Gastroesophageal sphincter (tissue), 4 donors: ENCODE results near the gene GPR84. TPM values are rescaled to one million over a fixed set of nuclear protein-coding genes. Genes with fewer than 3 reads are reported as not detected.

Source experiments
- ATAC-seq: fragments of 150-250 bp; one replicate; pipeline ENCODE4 v1.9.1; 2016; ENCODE audit warnings: mild to moderate bottlenecking, moderate library complexity
- H3K27ac ChIP-seq, 4 donors: fragments of 200-600 bp; sonication (generic) in 3 of 4; 1 replicate in 3 of 4; 2 replicates in 1 of 4; pipeline ENCODE4 v1.5.1; 2016 to 2019
- H3K27me3 ChIP-seq: fragments of 200-600 bp; sonication (generic); one replicate; pipeline ENCODE4 v1.5.1; 2019
- H3K36me3 ChIP-seq, 2 donors: fragments of 200-600 bp; sonication (generic); one replicate each; pipeline ENCODE4 v1.5.1; 2019; ENCODE audit warnings: control low read depth in 1 of 2
- H3K4me1 ChIP-seq, 3 donors: fragments of 200-600 bp; sonication (generic); 1 replicate in 2 of 3; 2 replicates in 1 of 3; pipeline ENCODE4 v1.5.1; 2016 to 2019; ENCODE audit warnings: control low read depth in 2 of 3
- H3K4me3 ChIP-seq, 2 donors: fragments of 200-600 bp; sonication (generic); one replicate each; pipeline ENCODE4 v1.5.1; 2019; ENCODE audit warnings: mild to moderate bottlenecking in 1 of 2, moderate library complexity in 1 of 2
- H3K9me3 ChIP-seq, 3 donors: fragments of 200-600 bp; sonication (generic); one replicate each; pipeline ENCODE4 v1.5.1; 2017 to 2019; ENCODE audit warnings: control low read depth in 2 of 3
- EP300 ChIP-seq: sonication (generic); formaldehyde crosslinking; IDR thresholded peaks from one replicate; pipeline ENCODE4 v1.6.1; 2017; ENCODE audit warnings: antibody characterized with exemption, mild to moderate bottlenecking
- POLR2A ChIP-seq, 2 donors: fragments of 450-650 bp; IDR thresholded peaks; one replicate each; pipeline ENCODE4 v1.6.1; 2017; ENCODE audit warnings: antibody characterized with exemption in 2 of 2, mild to moderate bottlenecking in 2 of 2, moderate library complexity in 1 of 2
- POLR2AphosphoS5 ChIP-seq: sonication (generic); formaldehyde crosslinking; IDR thresholded peaks from one replicate; pipeline ENCODE4 v1.6.1; 2017; ENCODE audit warnings: antibody characterized with exemption
- WGBS, 2 donors: methylation state at CpG; one replicate each; pipeline ENCODE4 v1.1.5; 2018; ENCODE audit warnings: low coverage in 1 of 2; 5-methylcytosine and 5-hydroxymethylcytosine counted together
- total RNA-seq, 4 donors: library from RNA; depleted of rRNA; stranded (reverse); fragments of >200 nt; gene quantifications; one replicate each; pipeline ENCODE4 v1.1.0, GENCODE V29; 2016
- TF ChIP-seq, protein P1 (sequence below), 4 experiments: fragments of 200-600 bp in 2 of 4; fragments of 450-650 bp in 2 of 4; sonication (generic) in 1 of 4; IDR thresholded peaks; one replicate each; pipeline ENCODE4 v1.5.1; 2017 to 2019; ENCODE audit warnings: antibody characterized with exemption in 4 of 4, mild to moderate bottlenecking in 2 of 4, moderate library complexity in 2 of 4

The GPR84 gene
- total RNA-seq, 4 donors from 2014 or later = 0.54 TPM; not detected in 3

DNA sequence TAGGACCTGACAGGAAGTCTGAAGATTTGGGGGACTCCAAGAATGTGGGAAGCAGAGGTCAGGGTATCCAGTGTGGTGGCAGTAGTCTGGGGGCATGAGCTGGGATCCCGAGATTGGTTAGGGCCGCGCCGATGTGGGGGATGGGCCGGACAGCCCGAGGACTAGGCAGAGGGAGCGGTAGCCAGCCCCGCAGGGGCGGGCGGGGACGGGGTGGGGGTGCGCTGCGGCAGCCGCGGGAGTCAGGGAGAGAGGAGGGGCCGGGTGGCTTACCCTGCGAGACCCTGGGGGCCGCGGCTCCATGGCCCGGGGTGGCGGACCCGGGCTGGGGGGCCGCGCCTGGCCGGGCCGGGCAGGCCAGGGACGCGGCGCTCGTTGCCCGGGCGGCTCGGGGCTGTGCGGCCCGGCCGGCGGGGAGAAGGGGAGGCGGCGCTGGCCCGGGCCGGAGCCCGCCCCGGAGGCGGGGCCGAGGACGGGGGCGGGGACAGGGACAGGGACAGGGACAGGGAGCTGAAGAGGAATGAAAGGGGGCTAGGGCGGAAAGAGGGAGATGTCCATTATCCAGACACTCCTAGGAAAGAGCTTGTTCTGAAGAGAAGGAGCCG is 14.6 kb upstream of the GPR84 start:
- Histone ChIP-seq H3K4me1 (peaks cover 0 to 49% (median 26%) of the 10 kb centered on the region in 3 donors), H3K36me3 (no peaks in the 10 kb centered on the region), H3K4me3 (peak overlapping the region; percentile 50 to 61), H3K27me3 (no peaks in the 10 kb centered on the region), H3K27ac (peak overlapping the region; percentile 19 to 84 (median 83)), H3K9me3 (no peaks in the 10 kb centered on the region)
- 2 to 4% methylated on average over 7 to 29 of the region's 49 CpGs for whole genome bisulfite sequencing, 2 donors
- TF ChIP-seq, protein P1, sequence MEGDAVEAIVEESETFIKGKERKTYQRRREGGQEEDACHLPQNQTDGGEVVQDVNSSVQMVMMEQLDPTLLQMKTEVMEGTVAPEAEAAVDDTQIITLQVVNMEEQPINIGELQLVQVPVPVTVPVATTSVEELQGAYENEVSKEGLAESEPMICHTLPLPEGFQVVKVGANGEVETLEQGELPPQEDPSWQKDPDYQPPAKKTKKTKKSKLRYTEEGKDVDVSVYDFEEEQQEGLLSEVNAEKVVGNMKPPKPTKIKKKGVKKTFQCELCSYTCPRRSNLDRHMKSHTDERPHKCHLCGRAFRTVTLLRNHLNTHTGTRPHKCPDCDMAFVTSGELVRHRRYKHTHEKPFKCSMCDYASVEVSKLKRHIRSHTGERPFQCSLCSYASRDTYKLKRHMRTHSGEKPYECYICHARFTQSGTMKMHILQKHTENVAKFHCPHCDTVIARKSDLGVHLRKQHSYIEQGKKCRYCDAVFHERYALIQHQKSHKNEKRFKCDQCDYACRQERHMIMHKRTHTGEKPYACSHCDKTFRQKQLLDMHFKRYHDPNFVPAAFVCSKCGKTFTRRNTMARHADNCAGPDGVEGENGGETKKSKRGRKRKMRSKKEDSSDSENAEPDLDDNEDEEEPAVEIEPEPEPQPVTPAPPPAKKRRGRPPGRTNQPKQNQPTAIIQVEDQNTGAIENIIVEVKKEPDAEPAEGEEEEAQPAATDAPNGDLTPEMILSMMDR (IDR thresholded peaks at IDR 0.05) = no peak
- TF ChIP-seq POLR2A (IDR thresholded peaks at IDR 0.05) = peak in 1 of 2 donors; percentile 21
- ATAC-seq = peak; percentile 86

DNA sequence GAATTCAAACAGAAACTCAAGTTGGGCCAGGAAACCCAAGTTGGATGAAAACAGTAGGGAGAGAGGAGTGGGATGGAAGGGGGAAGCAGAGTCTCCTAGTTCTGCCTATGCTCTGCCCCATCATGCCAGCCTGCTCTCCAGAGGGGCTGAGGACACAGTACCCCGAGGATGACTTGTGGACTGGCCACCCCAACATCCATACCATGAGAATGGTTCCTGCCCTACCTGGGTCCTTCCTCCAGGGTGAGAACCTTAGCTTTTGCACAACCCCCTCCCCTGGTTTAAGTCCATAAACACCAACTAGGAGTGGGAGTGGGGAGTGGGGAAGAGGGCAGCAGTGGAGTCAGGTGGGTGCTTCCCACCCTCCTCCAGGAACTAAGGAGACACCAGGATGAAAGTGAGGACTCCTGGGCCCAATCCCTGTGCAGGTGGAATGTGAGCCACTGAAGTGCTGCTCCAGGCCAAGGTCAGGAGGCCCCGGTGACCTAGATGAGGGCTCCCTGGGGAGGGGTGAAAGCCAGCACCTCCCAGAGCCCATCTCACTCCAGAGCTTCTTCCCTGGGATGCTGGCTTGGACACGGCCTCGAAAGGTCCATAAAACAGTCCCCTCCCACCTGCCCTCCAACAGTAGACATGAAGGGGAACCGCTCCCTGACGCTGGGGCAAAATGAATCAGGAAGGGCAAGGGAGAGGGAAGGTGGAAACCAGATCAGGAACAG is 13.7 kb upstream of the GPR84 start:
- TF ChIP-seq, protein P1 (IDR thresholded peaks at IDR 0.05) = no peak
- no peak for TF ChIP-seq EP300
- TF ChIP-seq POLR2A (IDR thresholded peaks at IDR 0.05) = no peak
- no peak for TF ChIP-seq POLR2AphosphoS5
- ATAC-seq = no peak
- H3K4me3 ChIP-seq = peak overlapping the region in 1 of 2 donors; percentile 61
- no peaks in the 10 kb centered on the region for H3K27me3 ChIP-seq
- no peaks in the 10 kb centered on the region for H3K9me3 ChIP-seq
- WGBS, 2 donors = 40 to 76% methylated on average over 1 to 3 of the region's 6 CpGs
- peak overlapping the region in 3 of 4 donors; percentile 82 to 84 (median 84) for H3K27ac ChIP-seq
- H3K4me1 ChIP-seq = peaks cover 0 to 54% (median 27%) of the 10 kb centered on the region in 3 donors
- no peaks in the 10 kb centered on the region for H3K36me3 ChIP-seq

DNA sequence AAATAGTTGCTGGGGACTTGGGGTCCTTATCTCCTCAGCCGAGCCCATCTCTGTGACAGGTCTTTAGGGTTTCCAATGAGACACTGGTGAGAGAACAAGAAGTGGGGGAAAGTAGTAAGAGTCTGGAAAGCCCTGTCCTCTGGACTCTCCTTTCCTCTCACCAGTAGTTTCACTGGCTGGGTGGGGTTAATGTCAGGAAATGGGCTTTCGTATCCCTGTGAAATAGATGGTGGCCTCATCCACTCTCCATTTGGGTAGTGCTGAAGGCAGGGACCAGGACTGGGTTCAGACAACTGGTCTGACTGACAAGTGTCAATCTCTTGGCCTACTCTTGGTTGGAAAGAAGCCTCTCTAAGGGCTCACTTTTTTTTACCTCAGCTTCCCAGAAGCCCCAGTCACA is 12.7 kb upstream of the GPR84 start:
- Histone ChIP-seq H3K27ac (peak overlapping the region in 3 of 4 donors; percentile 62 to 84 (median 84)), H3K4me3 (no peak overlapping the region), H3K27me3 (no peaks in the 10 kb centered on the region), H3K36me3 (no peaks in the 10 kb centered on the region), H3K9me3 (no peaks in the 10 kb centered on the region), H3K4me1 (peaks cover 0 to 61% (median 36%) of the 10 kb centered on the region in 3 donors)
- ATAC-seq = no peak
- TF ChIP-seq, protein P1 (IDR thresholded peaks at IDR 0.05) = no peak
- no peak for TF ChIP-seq POLR2A (IDR thresholded peaks at IDR 0.05)
- TF ChIP-seq EP300 = no peak
- TF ChIP-seq POLR2AphosphoS5 = no peak
- WGBS, 2 donors = 54% methylated on average over 1 of the region's 2 CpGs; no CpG with 5 or more reads in 1 of the 2 donors

DNA sequence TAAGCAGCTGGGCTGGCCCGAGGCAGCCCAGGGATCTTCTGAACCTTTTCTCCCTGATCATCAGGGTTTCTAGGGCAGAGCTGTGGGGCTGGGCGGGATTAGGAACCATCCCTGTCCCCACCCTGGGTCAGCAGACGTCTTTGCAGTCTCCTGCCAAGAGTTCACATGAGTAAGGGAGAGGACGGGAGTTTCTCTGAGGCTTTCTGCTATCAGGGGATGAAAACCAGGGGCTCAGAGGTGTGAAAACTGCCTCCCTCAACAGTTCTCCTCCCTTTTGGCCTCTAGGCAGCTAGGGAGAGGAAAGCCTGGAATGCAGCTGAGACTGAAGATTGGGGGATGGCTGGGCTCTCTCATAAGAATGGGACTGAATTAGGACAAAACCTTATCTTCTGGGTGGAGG is 12.3 kb upstream of the GPR84 start:
- Histone ChIP-seq H3K27ac (peak overlapping the region in 3 of 4 donors; percentile 62 to 84 (median 84)), H3K36me3 (no peaks in the 10 kb centered on the region), H3K9me3 (no peaks in the 10 kb centered on the region), H3K4me3 (no peak overlapping the region), H3K4me1 (peaks cover 0 to 65% (median 40%) of the 10 kb centered on the region in 3 donors), H3K27me3 (no peaks in the 10 kb centered on the region)
- 83% methylated on average over 1 of the region's 4 CpGs; no CpG with 5 or more reads in 1 of the 2 donors for WGBS, 2 donors
- peak; percentile 30 for ATAC-seq
- no peak for TF ChIP-seq POLR2A (IDR thresholded peaks at IDR 0.05)
- TF ChIP-seq POLR2AphosphoS5 = no peak
- TF ChIP-seq, protein P1 (IDR thresholded peaks at IDR 0.05) = no peak
- no peak for TF ChIP-seq EP300

DNA sequence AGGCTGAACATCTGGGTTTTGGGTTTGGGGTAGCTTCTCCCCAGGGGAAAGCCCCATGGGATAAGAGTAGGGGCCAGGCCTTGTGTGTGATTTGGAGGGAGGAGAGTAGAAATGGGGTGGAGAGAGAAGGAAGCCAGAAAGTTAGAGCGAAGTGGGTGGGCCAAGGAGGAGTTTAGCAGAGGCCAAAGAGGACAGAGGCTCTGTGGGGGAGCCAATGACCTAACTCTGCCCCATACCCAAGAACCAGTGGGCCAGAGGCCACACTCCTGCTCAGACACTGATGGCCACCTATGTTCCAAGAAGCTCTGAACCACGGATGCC is 10.9 kb upstream of the GPR84 start:
- Histone ChIP-seq H3K27ac (peak overlapping the region in 3 of 4 donors; percentile 62 to 84 (median 84)), H3K4me3 (no peak overlapping the region), H3K27me3 (no peaks in the 10 kb centered on the region), H3K4me1 (peaks cover 0 to 78% (median 51%) of the 10 kb centered on the region in 3 donors), H3K9me3 (no peaks in the 10 kb centered on the region), H3K36me3 (no peaks in the 10 kb centered on the region)
- WGBS, 2 donors = 57% methylated on average over 2 of the region's 2 CpGs; no CpG with 5 or more reads in 1 of the 2 donors
- TF ChIP-seq POLR2AphosphoS5 = no peak
- TF ChIP-seq, protein P1 (IDR thresholded peaks at IDR 0.05) = no peak
- no peak for TF ChIP-seq EP300
- TF ChIP-seq POLR2A (IDR thresholded peaks at IDR 0.05) = no peak
- ATAC-seq = no peak
